ENCODE results near the gene SLC8A2.
"Not testable (repeated sequence)": the region's sequence is repeated elsewhere in the genome, so short reads cannot be mapped to it uniquely, and the experiment has no call there.

SLC8A2 gene

GRCh38 chr19:47499863-47500830, 28.5 kb upstream of the SLC8A2 start:
- no peak for DNase-seq

GRCh38 chr19:47499371-47499770, 27.7 kb upstream of the SLC8A2 start:
- DNase-seq = no peak

DNA sequence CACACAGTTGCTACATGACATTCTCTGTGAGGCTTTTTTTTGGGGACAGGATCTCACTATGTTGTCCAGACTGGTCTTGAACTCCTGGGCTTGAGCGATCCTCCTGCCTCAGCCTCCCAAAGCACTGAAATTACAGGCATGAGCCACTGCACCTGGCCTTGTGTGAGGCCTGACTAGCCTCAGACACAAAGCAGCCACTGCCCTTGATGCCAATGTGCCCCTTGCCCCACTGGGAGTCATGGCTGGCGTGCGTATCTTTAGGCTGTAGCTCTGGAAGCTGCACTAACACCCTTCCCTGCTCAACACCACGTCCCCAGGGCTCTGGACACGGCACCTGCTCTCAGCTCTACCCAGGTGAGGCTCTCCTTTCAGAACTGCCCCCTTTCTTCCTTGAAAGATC, 26.9 kb upstream of the SLC8A2 start:
- no peak for DNase-seq

GRCh38 chr19:47497821-47498520, 26.3 kb upstream of the SLC8A2 start:
- no peak for DNase-seq

DNA sequence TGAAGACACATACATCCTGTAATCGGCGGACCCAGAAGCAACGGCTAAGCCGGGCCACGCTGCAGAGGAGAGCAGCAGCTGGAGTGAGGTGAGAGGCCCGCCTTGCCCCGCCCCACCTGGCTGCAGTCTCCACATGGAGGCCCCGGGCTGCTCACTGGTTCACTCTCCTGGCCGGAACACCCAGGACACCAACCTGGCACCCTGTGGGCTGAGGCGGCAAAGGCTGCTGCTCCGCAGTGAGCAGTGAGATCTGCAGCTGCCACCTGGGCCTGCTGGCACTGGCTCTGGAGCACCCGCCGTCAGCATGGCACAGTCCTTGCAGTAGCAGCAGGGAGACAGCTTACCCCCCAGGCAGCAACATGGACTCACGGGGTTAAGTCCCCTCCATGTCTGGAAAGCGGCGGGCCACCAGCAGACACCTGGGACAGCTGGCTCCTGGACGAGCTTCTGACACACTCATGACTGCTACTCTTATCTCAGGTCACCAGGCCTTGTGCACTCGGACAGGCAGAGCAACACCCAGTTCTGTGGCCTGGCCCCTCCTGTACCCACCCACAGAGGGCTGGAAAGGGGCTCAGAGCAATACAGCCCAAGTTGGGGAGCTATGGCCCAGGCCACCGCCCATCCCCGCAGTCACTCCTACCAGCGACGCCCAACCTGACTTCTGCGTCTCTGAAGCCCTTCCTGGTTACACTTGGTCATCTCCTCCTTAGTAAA, 25.5 kb upstream of the SLC8A2 start:
- DNase-seq = no peak

GRCh38 chr19:47495478-47496372, 24.0 kb upstream of the SLC8A2 start:
- no peak for DNase-seq

GRCh38 chr19:47494729-47495128, 23.0 kb upstream of the SLC8A2 start:
- DNase-seq = no peak

DNA sequence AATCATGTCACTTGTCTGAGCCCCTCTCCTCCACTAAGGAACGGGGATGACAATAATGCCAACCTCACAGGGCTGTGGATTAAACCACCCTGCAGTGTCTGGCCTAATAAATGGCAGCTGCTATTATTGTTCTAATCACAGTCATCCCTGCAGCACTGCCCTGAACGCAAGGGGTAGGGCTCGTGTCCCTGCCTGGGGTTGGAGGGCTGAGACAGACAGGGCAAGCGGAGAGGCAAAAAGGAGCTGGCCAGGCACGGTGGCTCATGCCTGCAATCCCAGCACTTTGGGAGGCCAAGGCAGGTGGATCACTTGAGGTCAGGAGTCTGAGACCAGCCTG, 22.5 kb upstream of the SLC8A2 start:
- DNase-seq = no peak

GRCh38 chr19:47493378-47494210, 21.9 kb upstream of the SLC8A2 start:
- DNase-seq = no peak

DNA sequence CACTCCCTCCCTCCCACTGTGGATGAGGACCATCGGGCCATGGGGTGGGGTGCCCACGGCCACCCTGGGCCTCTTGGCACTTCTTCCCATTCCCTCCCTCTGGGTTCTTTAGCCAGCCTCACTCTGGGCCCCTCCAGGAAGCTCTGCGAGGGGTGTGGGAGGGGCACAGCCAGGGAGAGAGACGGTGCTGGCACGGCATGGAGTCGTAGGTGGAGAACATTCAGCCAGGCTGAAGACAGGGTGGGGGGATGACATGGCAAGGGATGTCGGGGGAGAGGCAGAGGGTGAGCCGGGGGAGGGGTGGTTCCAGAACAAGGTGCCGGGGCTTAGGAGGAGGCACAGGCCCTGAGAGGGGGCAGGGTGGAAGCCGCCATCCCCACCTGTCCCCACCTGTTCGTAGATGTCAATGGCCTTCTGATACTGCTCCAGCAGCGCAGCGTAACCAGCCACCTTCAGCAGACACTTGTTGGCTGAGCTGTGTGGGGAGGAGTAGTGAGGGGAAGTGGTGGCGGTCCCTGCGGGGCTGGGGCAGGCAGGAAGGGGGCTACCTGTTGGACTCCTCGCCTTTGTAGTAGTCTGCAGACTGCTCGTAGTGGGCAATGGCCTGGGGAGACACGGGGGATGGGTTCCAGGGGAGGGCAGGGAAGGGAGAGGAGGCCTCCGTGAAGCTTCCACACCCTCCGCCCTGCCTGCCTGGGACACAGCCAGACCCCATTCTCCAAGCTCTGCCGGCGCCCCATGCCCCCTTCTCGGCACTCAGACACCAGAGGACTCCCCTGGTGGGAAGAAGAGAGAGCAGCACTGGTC, 21.1 kb upstream of the SLC8A2 start:
- no peak for DNase-seq

- DNase-seq = no peak
Measured at GRCh38 chr19:47492137-47492533, 20.4 kb upstream of the SLC8A2 start.

- no peak for DNase-seq
Measured at GRCh38 chr19:47491358-47492136, 19.9 kb upstream of the SLC8A2 start.

GRCh38 chr19:47490847-47491246, 19.2 kb upstream of the SLC8A2 start:
- DNase-seq = no peak

DNA sequence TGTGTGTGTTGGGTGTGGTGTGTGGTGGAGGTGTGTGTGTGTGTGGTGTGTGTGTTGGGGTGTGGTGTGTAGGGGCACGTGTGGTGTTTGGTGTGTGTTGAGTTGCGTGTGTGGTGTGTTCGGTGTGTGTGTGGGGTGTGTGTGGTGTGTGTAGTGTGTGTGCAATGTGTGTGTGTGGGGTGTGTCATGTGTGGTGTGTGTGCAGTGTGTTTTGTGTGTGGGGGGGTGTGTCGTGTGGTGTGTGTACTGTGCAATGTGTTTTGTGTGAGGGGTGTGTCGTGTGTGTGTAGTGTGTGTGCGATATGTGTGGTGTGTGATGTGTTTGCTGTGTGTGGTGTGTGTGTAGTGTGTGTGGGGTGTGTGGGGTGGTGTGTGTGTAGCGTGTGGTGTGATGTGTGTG, 18.3 kb upstream of the SLC8A2 start:
- DNase-seq = no peak

DNA sequence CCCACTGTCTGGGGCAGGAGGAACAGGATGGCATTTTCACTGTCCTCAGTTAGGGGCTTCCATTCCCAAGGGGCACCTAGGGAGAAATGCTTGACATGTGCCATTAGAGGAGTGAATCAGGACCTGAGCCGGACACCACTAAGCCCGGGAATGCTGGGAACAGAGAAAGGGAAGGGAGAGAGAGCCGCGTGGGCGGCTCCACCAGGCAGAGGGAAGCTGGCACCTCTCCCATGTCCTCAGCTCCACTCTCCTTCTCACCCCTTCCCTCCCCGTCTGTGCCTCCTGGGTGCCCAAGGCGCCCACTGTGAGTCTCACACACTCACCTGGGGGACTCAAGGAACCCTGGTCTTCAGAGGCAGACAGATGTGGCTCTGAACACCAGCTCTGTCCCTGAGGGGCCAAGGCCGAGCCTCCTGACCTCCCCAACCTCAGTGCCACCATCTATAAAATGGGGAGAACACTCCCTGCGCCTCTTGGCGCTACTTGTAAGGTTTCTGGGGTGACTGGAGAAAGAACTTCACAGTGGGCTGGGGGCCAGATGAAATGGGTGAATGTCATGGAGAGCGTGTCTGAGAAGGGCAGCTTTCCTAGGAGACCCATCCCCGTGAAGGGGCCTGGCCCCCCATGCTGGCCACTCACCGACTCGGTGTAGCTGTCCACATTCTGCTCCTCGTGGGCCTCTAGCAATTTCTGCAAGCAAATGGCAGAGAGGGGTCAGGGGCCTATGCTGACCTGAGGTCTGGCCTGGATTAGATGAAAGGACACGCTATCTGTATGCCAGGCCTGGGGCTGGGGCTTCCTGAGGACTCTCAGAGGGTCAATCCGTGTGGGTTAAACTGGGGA, 17.6 kb upstream of the SLC8A2 start:
- DNase-seq = no peak

- DNase-seq = no peak
Measured at GRCh38 chr19:47487551-47488515, 16.1 kb upstream of the SLC8A2 start.

- no peak for DNase-seq
Measured at GRCh38 chr19:47486900-47487299, 15.2 kb upstream of the SLC8A2 start.

- DNase-seq = not testable (repeated sequence)
Measured at GRCh38 chr19:47486220-47486619, 14.5 kb upstream of the SLC8A2 start.
